ENCODE results near the gene PIK3CD. TPM values are rescaled to one million over a fixed set of nuclear protein-coding genes. Genes with fewer than 3 reads are reported as not detected.
A peak's percentile ranks its signal among the peaks of the same experiment; 100 is the strongest.
"Not testable (repeated sequence)": the region's sequence is repeated elsewhere in the genome, so short reads cannot be mapped to it uniquely, and the experiment has no call there.

The PIK3CD gene
- total RNA-seq, 1 experiment from 2014 or later, result 5.6 TPM

DNA sequence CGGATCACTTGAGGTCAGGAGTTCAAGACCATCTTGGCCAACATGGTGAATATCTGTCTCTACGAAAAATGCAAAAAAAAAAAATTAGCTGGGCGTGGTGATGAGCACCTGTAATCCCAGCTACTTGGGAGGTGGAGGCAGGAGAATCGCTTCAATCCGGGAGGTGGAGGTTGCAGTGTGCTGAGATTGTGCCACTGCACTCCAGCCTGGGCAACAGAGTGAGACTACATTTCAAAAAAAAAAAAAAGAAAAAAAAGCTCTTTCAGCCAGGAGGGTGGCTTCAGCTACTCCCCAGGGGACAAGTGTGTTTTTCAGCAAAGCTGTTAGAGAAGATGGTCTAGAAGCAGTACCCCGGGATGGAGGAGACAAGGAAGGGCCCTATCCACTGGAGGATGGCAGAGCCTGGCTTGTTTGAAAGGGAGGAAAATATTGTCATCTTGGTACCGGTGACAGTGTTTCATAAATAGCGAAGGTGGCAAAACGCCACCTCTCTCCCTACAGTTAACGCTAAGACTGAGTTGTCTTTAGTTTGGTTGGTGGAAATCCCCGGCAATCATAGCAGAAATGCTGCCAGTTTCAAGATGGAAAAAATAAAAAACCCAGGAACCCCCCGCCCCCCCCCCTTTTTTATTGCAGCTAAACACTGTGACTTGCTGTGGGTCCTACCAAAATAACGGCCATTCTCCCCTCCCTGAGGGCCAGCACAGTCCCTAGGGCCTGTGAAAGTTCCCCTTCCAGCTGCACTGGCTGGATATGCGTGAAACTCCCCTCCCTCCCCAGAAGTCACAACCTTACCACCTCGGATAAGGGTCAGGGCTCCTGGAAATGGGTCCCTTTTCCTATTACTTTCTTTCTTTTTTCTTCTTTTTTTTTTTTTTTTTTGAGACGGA, 3.5 kb downstream of the PIK3CD start:
- no peak for DNase-seq (ENCODE audit: low spot score)

DNA sequence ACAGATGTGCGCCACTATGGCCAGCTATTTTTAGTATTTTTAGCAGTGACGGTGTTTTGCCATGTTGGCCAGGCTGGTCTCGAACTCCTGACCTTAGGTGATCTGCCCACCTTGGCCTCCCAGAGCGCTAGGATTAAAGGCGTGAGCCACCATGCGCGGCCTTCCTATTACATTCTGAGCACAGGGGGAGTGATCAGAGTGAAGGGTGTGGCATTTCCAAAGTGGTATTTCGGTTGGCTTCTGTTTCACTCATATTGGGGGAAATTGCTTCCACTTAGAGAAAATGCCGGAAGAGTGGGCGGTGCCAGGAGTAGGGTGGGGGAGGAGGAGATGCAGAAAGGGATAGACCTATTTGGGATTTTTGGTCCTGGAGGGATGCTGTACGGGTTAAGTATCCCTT, 4.3 kb downstream of the PIK3CD start:
- no peak for DNase-seq (ENCODE audit: low spot score)

DNA sequence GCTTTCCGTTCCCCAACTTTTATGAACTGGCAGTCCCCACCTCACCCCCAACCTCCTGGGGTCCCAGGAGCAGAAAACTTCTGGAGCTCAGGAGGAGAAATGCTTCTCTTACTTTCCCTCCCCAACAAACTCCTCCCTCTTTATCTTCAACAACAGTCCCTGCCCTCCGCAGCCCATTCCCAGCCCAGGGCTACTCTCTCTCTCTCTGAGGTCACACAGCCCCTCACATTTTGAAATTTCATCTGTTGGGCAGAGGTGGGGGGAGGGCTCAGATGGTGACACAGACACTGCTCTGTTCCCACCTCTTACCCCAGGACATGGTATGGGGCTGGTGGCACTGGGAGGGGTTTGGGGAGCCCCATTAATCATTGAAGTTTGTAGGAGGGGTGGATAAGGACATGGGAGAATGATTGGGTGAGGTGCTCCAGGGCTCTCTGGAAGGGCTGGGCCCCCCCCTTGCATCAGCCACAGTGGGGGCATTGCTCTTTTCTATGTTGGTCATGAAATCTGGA, 6.0 kb downstream of the PIK3CD start:
- DNase-seq (ENCODE audit: low spot score), result no peak

DNA sequence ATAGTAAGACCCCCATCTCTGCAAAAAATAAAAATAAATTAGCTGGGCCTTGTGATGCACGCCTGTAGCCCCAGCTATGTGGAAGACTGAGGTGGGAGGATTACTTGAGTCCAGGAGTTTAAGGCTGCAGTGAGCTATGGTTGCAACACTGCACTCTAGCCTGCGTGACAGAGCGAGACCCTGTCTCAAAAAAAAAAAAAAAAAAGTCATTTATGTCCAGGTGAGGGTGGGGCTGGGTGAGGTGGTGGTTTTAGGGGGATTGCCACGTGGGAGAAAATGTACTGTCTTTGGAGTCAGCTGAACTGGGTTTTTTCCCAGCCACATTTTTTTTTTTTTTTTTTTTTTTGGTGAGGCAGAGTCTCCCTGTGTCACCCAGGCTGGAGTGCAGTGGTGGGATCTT, 6.7 kb downstream of the PIK3CD start:
- no peak for DNase-seq (ENCODE audit: low spot score)

DNA sequence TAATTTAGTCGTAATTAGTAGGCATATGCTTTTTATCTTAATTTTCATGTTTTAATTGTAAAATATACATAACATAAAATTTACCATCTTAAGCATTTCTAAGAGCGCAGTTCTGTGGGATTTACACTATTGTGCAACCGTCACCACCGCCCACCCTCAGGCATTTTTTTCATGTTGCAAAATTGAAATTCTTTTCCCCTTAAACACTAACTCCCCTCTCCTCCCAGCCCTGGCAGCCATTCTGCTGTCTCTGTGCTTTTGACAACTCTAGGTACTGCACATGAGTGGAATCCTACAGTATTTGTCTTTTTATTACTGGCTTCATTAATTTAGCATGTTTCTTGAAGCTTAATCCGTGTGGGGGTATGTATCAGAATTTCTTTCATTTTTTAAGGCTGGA, 7.8 kb downstream of the PIK3CD start:
- DNase-seq (ENCODE audit: low spot score), result no peak

DNA sequence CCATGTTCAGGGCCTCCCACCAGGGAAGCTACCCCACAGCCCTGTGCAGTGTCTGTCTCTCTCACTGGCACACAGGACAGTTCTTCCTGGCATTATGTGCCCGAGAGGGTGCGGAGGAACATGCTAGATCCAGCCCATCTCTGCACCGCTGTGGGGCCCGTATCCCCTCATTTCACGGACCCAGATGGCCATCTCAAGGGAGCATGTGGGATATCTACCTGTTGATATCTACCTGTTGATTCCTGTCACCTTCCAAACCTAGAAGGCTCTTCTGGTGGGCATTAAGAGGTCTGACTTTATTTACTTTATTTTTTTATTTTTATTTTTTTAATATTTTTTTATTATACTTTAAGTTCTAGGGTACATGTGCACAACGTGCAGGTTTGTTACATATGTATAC, 11.7 kb downstream of the PIK3CD start:
- no peak for DNase-seq (ENCODE audit: low spot score)

DNA sequence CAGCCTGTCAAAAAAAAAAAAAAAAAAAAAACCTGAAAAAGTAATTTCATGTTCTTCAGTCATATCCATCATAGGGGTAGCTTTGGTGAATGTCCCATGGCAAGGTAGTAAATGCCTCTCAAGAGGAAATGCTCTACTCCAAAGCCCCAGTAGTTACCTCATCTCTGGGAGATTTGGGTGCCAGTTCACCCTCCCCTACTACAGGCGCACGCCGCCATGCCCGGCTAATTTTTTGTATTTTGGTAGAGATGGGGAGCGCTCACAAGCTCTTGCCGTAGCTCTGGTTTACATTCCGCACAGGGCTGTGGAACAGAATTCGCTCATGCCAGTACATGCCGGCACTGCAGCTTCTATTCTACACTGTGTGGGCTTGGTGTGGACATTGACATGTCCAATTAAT, 13.7 kb downstream of the PIK3CD start:
- no peak for DNase-seq (ENCODE audit: low spot score)

DNA sequence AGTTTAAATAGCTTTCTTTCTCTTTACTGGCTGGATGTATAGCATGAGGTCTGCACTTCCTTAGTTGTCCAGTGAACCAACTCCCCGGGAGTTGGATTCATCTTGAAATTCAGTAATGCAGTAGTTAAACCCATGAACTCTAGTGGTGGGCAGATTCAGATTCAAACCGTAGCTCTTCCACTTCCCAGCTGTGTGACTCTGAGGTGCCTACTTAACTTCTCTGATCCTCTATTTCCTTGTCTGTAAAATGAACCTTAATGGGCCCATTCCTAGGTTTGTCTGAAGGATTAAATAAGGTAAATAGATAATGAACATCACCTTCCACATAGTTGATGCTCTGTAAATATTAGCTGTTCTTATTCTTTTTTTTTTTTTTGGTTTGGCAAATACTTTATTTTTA, 16.5 kb downstream of the PIK3CD start:
- DNase-seq (ENCODE audit: low spot score), result no peak

DNA sequence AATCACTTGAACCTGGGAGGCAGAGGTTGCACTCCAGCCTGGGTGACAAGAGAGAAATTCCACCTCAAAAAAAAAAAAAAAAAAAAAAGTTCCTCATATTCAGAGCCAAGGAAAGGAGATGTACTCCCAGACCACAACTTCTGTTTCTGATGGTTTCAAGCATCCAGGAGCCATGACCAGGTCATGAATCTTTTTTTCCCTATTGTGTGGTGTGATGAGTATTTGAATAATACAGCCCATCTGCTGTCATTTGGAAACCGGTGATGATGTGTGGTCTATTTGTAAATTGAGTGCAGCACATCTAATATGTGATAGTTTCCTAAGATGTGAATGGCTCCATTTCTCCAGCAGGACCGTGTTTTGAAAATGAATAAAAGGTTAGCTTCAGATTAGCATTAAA, 18.6 kb downstream of the PIK3CD start:
- no peak for DNase-seq (ENCODE audit: low spot score)

DNA sequence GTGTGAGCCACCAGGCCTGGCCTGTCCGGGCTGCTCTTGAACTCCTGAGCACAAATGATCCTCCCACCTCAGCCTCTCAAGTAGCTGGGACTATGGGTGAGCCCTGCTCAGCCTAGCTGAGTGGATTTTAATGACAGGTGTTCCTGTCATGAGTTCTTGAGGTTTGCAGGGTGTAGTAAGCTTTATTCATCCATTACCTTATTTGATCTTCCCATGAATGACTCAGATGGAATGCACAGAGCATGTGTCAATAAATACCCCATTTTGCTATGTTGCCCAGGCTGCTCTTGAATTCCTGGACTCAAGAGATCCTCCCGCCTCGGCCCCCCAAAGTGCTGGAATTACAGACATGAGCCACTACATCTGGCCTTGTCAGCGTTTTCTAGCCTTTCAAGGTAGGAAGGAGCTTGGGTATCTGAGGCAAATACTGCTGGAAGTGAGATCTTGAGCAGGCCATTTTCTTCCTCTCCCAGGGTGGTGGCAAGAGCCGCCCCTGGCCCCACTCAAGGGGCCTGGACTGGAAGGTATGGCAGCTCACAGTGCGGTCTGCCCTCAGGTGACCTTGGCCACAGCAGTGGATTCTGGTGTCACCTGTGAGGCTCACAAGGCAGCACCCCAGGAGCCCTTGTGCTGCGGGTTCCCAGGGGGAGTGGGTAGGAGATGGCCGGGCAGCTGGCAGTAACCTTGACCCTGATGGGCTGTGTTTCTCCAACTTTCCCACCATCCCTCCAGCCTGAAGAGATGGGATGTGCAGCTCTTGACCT, 20.0 kb downstream of the PIK3CD start:
- peak; percentile 47 for DNase-seq (ENCODE audit: low spot score)

DNA sequence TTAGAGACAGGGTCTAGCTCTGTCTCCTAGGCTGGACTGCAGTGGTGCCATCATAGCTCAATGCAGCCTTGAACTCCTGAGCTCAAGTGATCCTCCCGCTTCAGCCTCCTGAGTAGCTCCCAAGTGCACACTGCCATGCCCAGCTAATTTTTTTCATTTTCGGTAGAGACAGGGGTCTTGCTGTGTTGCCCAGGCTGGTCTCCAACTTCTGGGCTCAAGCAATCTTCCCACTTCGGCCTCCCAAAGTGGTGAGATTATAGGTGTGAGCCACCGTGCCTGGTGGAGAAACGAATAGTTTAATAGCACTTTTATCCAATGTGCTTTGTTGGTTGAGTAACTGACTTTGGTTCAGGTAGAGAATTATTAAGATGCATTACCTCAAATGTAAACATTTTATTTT, 20.9 kb downstream of the PIK3CD start:
- DNase-seq (ENCODE audit: low spot score), result no peak

DNA sequence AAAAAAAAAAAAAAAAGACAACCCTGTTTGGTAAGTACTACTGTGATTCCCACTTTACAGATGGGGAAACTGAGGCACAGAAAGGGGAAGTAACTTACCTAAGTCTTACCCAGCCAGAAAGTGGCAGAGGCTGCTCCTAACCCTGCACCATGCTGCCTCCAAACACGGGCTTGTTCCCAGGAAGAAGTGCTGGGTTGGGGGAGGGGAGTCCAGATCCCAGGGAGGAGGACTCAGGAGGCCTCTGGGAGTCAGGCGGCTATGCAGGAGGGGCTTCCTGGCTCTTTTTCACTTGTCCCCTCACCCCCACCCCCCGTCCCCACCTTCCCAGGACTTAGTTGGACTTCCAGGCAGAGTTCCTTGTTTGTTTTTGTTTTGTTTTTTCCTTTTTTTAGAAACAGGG, 23.9 kb downstream of the PIK3CD start:
- no peak for DNase-seq (ENCODE audit: low spot score)

DNA sequence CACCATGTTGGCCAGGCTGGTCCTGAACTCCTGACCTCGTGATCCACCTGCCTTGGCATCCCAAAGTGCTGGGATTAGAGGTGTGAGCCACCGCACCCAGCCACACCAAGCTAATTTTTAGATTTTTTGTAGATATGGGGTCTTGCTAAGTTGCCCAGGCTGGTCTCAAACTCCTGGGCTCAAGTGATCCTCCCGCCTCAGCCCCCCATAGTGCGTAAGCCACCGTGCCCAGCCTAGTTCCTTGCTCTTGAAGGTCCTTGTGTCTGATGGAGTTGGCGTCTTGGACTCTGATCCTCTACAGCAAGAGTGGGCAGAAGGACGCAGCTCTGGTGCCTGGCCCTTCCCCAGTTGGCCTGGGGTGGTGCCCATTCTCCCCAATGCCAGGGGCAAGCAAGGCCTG, 24.6 kb downstream of the PIK3CD start:
- not testable (repeated sequence) for DNase-seq (ENCODE audit: low spot score)

DNA sequence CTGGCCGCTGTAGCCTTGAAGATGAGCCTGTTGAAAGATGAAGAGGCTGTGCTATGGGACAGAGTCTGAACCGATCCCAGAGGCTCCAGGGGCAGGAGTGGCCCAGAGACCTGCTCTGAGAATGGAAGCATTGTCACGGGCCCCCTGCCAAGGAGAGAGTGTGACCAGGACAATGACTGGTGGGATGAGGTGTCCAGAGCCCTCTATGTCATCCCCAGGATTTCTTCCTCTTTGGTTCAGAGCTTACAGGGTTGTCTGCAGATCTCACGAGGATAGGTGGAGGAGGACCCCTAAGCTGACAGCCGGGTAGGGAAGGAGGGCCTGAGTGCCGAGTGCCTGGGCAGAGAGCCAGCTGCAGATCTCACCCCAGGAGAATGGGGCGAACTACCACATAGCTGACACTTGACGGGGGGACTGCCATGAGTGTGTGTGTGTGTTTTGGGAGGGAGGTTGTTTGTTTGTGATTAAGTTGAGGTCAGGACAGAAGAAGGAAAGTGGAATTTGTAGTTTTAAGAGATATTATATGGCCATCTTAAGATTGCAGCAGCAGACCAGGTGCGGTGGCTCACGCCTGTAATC, 25.4 kb downstream of the PIK3CD start:
- no peak for DNase-seq (ENCODE audit: low spot score)

DNA sequence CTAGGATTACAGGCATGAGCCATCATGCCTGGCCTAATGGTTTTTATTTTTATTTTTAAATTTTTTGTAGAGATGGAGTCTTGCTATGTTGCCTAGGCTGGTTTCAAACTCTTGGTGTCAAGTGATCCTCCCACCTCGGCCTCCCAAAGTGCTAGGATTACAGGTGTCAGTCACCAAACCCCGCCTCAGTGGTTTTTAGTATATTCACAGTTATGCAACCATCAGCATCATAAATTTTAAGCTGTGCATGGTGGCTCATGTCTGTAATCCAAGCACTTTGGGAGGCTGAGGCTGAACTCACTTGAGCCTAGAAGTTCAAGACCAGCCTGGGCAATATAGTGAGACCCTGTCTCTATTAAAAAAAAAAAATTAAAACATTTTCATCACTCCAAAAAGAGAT, 28.6 kb downstream of the PIK3CD start:
- no peak for DNase-seq (ENCODE audit: low spot score)

DNA sequence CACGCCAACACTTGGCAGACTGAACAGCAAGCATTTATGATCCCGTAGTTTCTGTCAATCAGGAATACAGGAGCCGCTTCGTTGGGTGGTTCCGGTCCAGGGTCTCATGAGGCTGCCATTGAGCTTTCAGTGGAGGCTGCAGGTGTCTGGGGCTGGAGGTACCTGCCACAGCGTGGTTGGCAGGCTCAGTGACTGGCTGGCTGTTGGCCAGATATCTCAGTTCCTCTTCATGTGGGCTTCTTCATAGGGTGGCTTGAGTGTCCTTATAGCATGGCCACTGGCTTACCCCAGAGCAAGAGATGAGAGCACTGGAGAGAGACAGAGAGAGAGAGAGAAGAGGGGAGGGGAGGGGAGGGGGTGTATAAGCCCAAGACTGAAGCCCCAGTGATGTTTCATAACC, 29.3 kb downstream of the PIK3CD start:
- no peak for DNase-seq (ENCODE audit: low spot score)

DNA sequence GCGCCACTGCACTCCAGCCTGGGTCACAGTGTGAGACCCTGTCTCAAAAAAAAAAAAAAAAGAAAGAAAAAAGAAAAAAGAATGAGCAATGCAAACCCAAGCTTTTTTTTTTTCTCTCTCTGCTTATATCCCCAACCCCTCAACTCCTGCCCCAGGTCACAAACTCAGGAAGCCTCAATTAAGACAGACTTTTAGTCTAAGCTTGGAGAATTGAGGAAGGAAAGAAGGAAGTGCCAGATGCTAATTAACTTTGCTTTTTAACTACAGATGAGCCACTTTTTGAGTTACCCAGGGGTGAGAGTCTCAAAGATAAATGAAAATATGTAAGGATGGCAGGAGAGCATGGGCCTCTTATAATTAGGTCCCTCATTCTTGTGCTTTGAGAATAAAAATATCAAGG, 33.3 kb downstream of the PIK3CD start:
- no peak for DNase-seq (ENCODE audit: low spot score)

DNA sequence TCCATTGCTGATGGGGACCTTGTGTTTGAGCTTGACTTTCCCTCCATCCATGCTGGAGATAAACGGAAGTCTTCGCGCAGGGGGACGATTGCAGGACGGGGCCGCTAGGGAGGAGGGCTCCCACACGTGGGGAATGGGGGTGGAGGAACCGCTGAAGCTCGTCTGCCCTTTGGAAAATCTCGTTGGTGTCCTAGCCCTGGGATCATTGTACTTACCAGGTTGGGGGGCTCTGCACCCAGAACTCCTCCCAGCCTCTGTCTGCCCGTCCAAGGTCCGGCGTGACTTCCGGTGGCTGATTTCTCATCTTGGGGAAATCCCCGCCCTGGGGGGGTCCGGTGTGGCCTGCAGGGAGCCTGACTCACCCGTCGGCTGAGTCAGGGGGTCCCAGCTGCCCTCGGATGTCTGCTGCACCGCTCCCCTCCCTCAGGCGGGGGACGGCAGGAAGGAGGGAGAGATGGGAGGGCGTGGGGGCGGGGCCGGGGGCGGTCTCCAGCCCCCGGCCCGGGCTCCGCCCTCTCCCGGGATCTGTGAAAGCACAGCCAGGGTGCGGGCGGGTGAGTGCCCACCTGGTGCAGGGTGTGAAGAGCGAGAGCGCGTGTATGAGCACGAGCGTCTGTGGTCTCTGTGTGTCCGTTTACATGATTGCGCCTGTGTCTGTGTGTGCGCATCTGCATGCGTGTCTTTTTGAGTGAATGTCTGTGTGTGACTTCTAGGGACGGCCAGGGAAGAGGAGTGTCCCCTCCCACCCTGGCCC, 35.8 kb downstream of the PIK3CD start:
- peak; percentile 59 for DNase-seq (ENCODE audit: low spot score)

DNA sequence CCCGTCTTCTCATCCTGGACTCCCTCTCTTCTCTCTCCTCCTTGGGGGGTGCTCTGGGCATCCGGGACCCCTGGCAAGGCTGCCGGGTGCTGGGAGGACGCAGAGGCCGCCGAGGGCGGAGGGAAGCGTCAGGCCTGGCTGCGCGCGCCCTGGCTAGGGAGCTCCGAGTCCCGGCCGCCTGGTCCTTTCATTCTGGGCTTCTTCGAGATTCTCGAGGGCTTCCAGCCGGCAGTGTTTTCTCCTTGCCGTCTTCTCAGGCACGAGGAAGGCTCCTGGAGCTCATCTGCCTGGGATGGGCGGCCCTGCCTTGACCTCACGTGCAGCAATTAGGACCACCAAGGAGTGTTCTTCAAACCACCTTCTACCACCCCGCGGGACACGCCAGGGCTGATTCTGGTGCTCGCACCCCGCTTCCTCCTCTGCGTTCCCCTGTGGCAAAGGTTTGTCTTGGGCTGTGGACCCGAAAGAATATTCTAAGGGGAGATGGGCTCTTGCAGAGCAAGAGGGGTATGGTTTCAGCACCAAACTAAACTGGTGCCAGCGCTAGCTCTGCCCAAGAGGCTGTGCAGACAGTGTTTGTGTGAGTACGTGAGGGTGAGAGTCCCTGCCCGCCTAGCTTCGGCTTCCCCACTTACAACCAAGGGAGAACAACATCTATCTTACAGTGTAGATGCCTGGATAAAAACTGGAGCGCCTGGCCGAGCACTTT, 36.5 kb downstream of the PIK3CD start:
- no peak for DNase-seq (ENCODE audit: low spot score)

DNA sequence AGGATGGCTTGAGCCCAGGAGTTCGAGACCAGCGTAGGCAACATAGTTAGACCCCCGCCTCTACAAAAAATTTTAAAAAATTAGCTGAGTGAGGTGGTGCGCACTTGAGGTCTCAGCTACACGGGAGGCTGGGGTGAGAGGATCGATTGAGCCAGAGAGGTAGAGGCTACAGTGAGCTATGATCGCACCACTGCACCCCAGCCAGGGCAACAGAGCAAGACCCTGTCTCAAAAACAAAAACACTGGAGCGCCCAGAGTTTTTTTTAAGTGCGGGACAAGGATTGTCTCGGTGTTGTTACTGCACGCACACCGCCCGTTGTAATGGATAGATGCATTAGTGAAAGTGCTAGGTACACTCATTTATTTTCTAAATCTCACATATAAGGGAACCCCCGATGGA, 37.1 kb downstream of the PIK3CD start:
- no peak for DNase-seq (ENCODE audit: low spot score)

DNA sequence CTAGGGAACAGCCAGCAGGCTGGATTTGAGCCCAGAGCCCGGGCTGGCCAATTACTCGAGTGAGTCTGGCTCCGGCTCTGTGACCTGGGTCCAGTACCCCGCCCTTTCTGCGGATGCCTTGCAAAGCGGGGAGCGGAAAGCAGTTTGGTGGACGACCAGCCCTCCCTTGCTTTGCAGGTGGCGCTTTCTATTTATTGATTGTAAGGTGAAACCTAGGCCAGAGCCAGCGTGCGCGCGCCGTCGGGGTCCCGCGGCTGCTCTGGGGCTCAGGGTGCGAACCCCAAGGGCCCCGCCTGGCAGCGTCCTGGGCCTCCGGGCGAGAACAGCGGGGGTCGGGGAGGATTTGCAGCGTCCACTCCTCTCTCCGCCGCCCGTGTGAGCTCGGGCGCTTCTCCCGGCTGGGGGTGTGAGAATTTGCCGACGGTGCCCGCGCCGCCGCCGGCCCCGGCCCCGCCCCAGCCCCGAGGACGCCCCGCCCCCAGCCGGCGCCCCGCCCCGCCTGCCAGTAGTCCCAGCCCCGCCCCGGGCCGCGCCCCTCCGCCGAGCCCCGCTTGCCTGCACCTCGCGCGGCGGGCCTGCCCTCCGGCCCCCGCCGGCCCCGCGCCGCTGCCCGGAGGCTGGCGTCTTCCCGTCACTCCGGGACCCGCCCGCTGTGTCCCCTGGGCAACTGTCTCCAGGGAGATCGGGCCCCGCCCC, 37.6 kb downstream of the PIK3CD start:
- peak; percentile 9 for DNase-seq (ENCODE audit: low spot score)
